ENCODE data around the gene DLG5.

Gene DLG5

GRCh38 chr10:77816311-77816710 is 110.2 kb downstream of the DLG5 start:
- no peak for DNase-seq

GRCh38 chr10:77812741-77813140 is 113.8 kb downstream of the DLG5 start:
- no peak for DNase-seq

GRCh38 chr10:77811831-77812430 is 114.6 kb downstream of the DLG5 start:
- no peak for DNase-seq

GRCh38 chr10:77810446-77811335 is 115.9 kb downstream of the DLG5 start:
- no peak for DNase-seq

GRCh38 chr10:77809336-77809735 is 117.2 kb downstream of the DLG5 start:
- DNase-seq: no peak

- DNase-seq: no peak
These were observed 118.8 kb downstream of the DLG5 start for GRCh38 chr10:77807706-77808105.

GRCh38 chr10:77806511-77807157 is 119.9 kb downstream of the DLG5 start:
- DNase-seq: no peak

- DNase-seq: no peak
These were observed 120.9 kb downstream of the DLG5 start for GRCh38 chr10:77805676-77806075.

GRCh38 chr10:77804371-77804770 is 122.2 kb downstream of the DLG5 start:
- DNase-seq: no peak

GRCh38 chr10:77801474-77802161 is 124.9 kb downstream of the DLG5 start:
- no peak for DNase-seq

- DNase-seq: no peak
These were observed 125.8 kb downstream of the DLG5 start for GRCh38 chr10:77800738-77801266.

- DNase-seq: no peak
These were observed 126.2 kb downstream of the DLG5 start for GRCh38 chr10:77800320-77800719.

GRCh38 chr10:77799352-77799751 is 127.2 kb downstream of the DLG5 start:
- no peak for DNase-seq

GRCh38 chr10:77798940-77799339 is 127.6 kb downstream of the DLG5 start:
- no peak for DNase-seq

GRCh38 chr10:77796311-77796915 is 130.1 kb downstream of the DLG5 start:
- DNase-seq: no peak

- no peak for DNase-seq
These were observed 131.0 kb downstream of the DLG5 start for GRCh38 chr10:77795426-77796055.

GRCh38 chr10:77794256-77795142 is 132.1 kb downstream of the DLG5 start:
- DNase-seq: no peak

GRCh38 chr10:77793831-77794230 is 132.7 kb downstream of the DLG5 start:
- DNase-seq: no peak

GRCh38 chr10:77792155-77792554 is 134.4 kb downstream of the DLG5 start:
- no peak for DNase-seq

- DNase-seq: no peak
These were observed 135.0 kb downstream of the DLG5 start for GRCh38 chr10:77791506-77791905.

- DNase-seq: no peak
These were observed 136.7 kb downstream of the DLG5 start for GRCh38 chr10:77789861-77790260.
